ENCODE measurements around the gene ACD.

ACD gene

GRCh38 chr16:67675999-67676398 lies 15.9 kb upstream of the ACD start:
- no peak for DNase-seq (ENCODE audit: low read depth)

GRCh38 chr16:67675579-67675935 lies 15.5 kb upstream of the ACD start:
- DNase-seq (ENCODE audit: low read depth), result no peak

GRCh38 chr16:67674851-67675578 lies 15.0 kb upstream of the ACD start:
- DNase-seq (ENCODE audit: low read depth), result no peak

- no peak for DNase-seq (ENCODE audit: low read depth)
Observed at GRCh38 chr16:67673712-67674580, 13.9 kb upstream of the ACD start.

GRCh38 chr16:67672739-67673662 lies 12.9 kb upstream of the ACD start:
- peak; percentile 57 for DNase-seq (ENCODE audit: low read depth)

- no peak for DNase-seq (ENCODE audit: low read depth)
Observed at GRCh38 chr16:67672306-67672705, 12.2 kb upstream of the ACD start.

- DNase-seq (ENCODE audit: low read depth), result no peak
Observed at GRCh38 chr16:67669499-67670101, 9.5 kb upstream of the ACD start.

GRCh38 chr16:67668495-67669157 lies 8.6 kb upstream of the ACD start:
- DNase-seq (ENCODE audit: low read depth), result no peak

GRCh38 chr16:67667817-67668494 lies 7.9 kb upstream of the ACD start:
- peak; percentile 89 for DNase-seq (ENCODE audit: low read depth)

- no peak for DNase-seq (ENCODE audit: low read depth)
Observed at GRCh38 chr16:67667453-67667816, 7.4 kb upstream of the ACD start.

- peak; percentile 53 for DNase-seq (ENCODE audit: low read depth)
Observed at GRCh38 chr16:67666559-67667452, 6.7 kb upstream of the ACD start, which contains the start of the genes C16orf86 and ENKD1. Gene C16orf86 (plus strand): TSS chr16:67666814. CDS start chr16:67666971, 157 bp downstream. Gene ENKD1 (minus strand): TSS chr16:67666750. CDS start chr16:67666442, 308 bp downstream.

- DNase-seq (ENCODE audit: low read depth), result no peak
Observed at GRCh38 chr16:67666032-67666551, 6.0 kb upstream of the ACD start.

GRCh38 chr16:67665598-67665997 lies 5.5 kb upstream of the ACD start:
- no peak for DNase-seq (ENCODE audit: low read depth)

- DNase-seq (ENCODE audit: low read depth), result no peak
Observed at GRCh38 chr16:67664871-67665270, 4.8 kb upstream of the ACD start.

GRCh38 chr16:67664258-67664657 lies 4.2 kb upstream of the ACD start:
- DNase-seq (ENCODE audit: low read depth), result no peak

GRCh38 chr16:67663877-67664222 lies 3.8 kb upstream of the ACD start:
- DNase-seq (ENCODE audit: low read depth), result no peak

GRCh38 chr16:67663151-67663876 lies 3.3 kb upstream of the ACD start:
- no peak for DNase-seq (ENCODE audit: low read depth)

GRCh38 chr16:67662653-67663010 lies 2.6 kb upstream of the ACD start:
- DNase-seq (ENCODE audit: low read depth), result no peak
